GM18867 (cell line): Measurements from ENCODE around the gene FOXO3B.
"Not testable (repeated sequence)": the region's sequence is repeated elsewhere in the genome, so short reads cannot be mapped to it uniquely, and the experiment has no call there.

Experiments
- ATAC-seq: cut with Tn5 transposase; IDR thresholded peaks from one replicate; pipeline ENCODE4 v1.9.1; 2021; ENCODE audit warnings: mild to moderate bottlenecking, moderate library complexity; ENCODE audit not compliant: unreplicated experiment

The FOXO3B gene

DNA sequence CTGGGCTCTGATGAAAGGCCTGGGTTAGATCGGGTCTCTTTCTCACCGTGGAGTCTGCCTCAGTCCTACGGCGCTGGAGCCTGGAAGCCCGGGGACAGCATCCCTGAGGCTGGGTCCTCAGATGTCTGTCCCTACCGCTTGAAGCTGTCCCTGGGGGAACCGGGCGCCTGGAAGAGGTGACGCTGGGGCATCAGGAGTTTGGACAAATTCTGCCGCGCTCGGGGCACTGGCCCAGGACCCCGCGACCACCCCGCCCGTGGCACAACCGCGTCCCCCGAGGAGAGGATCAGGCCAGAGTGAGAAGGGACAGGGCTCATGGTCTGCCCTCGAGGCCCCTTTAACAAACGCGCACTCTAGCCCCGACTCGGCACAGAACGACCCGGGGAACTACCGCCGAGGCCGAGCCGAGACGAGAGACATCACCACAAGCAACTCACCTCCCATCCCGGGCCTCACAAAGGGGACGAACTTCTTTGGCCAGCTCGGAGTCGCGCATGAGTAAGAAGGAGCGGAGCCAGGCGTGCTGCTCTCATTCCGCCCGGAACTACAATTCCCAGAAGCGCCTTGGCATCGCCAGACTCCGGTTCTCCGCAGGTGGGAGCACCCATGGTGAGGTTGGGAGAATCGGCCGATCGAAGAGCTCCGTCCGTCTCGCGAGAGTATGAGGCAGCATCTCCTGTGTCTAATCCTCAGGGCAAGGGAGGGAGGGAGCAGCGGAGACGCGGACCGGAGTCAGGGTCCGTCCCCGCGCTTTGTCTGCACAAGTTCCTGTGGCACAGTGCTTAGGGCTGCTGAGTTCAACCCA, at the start of gene FOXO3B:
FOXO3B (minus strand) TSS at position 548 of the 805 bp plus-strand sequence. CDS start 663 bp downstream, outside the sequence.
- ATAC-seq, result peak; percentile 85

DNA sequence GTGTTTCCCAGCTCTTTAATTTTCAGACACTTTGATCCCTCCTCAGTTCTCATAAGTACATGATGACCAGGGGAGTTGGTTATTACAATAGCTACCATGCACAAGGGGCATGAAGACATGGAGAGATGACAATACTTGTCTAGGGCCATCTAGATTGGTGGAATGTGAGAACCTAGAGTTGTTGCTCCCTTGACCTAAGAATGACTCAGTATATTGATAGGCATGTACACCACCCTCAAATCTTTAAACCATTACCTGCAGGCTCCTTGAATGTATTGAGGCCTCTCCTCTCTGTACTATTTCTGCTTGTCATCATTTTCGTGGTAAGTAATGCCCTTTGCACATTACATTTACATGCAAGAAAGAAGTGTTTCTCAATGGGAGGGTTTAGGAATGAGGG, 41.4 kb upstream of the FOXO3B start:
- ATAC-seq, result not testable (repeated sequence)

DNA sequence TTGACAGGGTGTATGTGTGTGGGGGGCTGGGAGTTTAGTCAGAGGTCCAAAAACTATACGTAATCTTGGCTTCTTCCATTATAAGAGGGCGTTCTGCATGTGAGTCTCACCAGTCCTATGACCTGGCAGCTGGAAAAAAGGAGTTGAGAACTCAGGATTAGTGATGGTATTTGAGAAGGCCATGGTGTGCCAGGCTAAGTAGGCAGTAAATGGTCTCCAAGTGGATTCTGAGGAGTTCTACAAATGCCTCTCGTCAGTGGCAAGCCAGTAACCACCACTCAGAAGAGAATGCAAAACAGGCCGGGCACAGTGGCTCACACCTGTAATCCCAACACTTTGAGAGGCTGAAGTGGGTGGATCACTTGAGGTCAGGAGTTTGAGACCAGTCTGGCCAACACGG, 40.5 kb upstream of the FOXO3B start:
- ATAC-seq, result not testable (repeated sequence)

DNA sequence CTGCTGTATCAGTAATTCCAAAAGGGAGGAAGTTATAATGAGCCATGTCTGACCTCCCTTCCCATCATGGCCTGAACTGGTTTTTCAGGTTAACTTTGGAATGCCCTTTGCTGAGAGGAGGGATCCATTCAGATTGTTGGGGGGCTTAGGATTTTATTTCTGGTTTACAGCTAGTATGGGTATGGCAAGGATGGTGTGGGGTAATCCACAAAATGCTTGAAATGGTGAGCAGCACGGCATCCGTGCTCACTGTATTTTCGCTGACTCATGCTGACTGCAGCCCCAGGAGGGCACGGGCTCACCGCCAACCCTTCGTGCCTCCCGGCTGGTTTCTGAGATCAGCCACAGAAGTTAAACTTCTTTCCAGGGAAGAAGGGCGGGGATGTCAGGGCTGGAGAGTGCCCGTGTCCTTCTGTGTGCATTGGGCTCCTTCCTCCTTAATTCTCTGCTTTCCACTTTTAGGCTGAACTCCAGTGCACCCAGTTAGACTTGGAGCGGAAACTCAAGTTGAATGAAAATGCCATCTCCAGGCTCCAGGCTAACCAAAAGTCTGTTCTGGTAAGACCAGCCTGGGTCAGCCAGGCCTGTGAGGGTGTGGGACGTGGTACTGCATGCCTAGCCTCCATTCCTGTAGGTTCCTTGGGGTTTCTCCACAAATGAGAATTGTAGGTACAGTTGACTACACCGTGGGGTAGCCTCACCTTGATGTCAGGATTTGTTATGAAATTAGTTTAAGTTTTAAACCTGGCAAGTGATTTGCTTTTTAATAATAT, 39.8 kb upstream of the FOXO3B start:
- ATAC-seq, result not testable (repeated sequence)

DNA sequence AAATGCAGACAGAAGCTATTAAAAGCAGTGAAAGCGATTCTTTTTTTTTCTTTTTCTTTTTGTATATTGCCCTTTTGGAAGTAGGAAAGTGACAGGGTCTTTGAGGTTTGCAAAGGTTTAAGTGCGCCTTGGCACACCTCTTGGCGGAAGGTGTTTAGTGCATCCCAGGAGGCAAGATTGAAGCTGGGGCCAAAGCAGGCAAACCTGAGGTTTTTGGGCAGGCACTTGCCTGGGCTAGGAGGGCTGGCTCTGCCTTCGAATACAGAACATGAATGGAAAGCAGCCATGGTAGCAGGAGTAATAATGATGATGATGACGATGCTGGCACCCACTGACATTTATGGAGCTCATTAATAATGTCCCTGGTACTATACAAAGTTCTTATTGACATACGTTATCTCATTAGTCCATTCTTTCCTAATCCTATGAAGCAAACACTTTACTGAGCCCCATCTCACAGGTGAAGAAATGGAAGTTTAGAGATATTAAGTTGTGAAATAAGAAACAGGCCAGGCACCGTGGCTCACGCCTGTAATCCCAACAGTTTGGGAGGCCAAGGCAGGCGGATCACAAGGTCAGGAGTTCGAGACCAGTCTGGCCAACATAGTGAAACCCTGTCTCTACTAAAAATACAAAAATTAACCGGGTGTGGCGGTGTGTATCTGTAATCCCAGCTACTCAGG, 37.5 kb upstream of the FOXO3B start:
- ATAC-seq, result not testable (repeated sequence)

DNA sequence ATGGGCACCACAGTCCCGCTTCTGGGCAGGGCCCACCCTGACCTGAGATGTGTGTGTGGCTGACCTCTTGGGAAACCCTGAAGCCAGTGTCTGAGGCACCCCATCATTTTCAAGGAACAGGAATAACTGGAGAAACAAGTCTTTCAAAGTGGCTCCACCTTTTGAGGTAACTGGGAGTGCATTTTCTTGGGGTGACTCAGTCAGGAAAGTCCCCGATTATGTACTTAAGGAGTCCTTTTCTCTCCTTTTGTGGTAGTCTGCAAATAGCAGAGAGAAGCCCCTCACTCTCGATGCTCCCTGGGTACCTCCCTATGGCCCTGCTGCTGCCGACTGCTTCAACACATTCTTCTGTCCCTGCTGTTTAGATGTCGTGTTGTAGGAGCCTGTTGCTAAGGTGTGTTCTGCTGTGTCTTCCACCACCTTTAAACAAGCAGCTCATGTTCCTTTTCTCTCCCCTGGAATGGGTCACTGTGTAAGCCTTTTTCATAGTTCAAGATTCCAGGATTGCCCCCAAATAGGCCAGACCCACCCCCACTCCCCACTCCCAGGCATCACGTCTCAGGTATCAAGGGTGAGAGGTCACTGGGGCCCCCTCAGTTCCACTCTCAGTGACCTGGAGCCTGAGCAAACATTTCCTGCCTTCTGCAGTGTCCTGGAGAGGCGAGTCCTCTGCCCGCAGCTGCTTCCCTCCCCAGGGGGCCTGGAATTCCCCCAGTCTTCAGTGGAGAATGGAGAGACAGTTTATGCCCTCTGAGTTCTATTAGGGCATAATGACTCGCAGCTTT, 36.7 kb upstream of the FOXO3B start:
- not testable (repeated sequence) for ATAC-seq

DNA sequence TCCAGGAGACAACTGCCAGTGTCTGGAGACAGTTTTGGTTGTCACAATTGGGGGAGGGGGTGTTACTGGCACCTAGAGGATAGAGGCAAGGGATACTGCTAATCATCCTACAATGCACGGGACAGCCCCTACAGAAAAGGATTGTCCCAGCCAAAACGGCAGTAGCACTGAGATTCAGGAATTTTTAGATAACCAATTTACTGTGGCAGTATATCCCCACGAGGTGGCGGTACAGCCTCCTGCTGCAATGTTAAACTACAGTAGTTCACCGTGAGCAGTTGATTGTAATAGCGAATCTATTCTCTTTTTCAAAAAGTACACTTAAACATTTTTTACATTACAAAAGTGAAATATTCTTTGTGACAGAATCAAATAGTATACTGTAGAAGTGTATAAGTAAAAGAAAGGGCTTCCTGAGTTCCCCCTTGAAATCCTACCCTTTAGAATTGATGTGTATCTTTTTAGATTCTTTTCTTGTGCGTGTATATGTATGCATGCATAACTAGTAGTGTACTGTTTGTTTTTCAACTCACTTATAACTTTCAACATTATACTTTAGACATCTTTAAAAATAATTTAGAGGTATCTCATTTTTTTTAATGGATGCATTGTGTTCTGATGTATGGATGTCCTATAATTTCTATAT, 30.4 kb upstream of the FOXO3B start:
- not testable (repeated sequence) for ATAC-seq

DNA sequence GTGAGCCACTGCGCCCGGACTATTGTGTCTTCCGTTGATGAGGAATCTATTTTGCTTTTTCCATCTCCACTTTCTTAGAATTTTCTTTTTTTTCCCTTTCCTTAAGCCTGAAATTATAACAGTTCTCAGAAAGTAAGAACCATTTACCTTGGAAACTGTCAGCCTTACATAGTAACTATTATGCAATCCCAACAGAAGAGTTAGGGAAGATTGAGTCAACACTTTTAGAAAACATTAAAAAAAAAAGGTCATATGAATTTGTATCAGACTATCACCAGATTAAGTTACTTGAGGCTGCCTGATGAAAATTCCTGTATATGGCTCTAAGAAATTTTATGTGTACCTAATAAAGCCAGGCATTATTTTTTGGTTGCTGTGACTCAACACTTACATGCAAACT, 26.1 kb upstream of the FOXO3B start:
- ATAC-seq, result not testable (repeated sequence)

DNA sequence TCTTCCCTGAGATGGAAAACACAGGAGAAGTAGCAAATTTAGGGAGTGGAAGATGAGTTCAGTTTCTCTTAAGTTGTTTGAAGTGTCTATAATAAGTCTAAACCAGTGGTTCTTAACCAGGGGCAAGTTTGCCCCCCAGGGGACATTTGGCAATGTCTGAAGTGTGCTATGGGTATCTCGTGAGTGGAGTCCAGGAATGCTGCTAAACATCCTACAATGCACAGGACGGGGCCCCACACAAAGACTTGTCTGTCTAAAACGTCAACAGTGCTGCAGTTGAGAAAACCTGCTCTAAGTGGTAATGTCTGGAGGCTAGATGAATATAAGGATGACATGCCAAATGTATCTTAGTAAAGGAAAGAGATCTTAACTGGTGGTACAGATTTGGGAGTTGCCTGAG, 23.8 kb upstream of the FOXO3B start:
- ATAC-seq, result not testable (repeated sequence)

DNA sequence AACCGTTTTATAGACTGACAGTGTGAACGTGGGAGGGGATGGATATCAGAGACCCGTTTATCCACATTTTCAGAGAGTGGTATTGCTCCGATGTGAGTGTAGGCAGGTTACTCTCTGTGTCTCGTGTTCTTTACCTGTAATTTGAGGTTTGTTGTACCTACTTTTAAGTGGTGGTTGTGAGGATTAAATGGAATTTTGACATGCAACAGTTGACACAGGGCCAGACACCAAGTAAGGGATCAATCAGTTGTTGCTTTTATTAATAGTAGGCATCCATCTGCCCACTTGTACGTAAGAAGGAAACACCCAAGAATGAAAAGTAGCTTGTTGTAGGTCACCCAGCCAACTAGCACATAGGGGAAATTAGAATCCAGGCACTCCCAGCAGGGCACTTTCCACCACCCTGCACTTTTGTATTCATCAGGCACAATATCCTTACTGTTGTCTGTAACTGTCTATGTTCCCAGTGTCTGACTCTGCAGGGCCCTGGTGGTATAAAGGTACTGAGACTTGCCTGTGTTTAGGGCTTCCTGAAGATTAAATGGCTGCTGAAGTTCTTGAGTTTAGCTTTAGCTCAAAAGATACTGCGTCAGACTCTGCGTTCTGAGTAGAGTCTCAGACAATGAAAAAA, 16.5 kb upstream of the FOXO3B start:
- not testable (repeated sequence) for ATAC-seq

DNA sequence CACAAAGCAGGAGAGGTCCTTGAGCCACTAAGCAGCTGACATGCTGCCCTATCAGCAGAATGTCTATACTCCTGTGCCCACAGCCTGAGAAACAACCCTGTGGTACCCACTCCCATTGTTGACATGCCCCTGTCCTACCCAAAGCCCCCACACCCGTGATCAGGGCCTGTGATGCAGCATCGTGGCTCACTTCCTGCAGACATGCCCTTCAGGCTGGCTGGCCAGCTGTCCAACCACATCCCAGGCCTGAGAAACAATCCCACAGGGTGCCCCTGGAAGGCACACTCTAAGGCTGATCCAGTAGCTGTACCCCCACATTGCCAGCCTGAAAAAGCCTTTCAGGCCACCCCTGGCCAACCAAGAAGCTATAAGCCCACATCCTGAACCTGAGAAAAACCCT, 13.0 kb upstream of the FOXO3B start:
- ATAC-seq, result not testable (repeated sequence)

DNA sequence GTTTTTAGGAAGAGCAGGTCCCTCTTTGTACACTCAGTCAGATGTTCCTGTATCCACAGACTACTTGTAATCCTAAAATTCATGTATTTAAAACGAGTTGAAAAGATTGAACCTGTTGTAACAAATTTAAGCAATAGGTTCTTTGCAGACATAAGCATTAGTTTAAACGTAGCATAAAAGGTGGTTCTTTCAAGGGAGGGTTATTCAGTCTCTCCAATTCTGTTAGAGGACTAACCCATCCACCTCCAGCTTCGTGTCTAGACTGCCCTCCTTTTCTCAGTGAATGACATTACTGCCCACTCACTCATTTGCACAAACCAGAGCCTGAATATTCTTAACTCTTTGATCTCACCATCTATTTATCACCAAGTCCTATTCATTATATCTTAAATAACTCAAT, 554 bp upstream of the FOXO3B start:
- peak; percentile 9 for ATAC-seq

DNA sequence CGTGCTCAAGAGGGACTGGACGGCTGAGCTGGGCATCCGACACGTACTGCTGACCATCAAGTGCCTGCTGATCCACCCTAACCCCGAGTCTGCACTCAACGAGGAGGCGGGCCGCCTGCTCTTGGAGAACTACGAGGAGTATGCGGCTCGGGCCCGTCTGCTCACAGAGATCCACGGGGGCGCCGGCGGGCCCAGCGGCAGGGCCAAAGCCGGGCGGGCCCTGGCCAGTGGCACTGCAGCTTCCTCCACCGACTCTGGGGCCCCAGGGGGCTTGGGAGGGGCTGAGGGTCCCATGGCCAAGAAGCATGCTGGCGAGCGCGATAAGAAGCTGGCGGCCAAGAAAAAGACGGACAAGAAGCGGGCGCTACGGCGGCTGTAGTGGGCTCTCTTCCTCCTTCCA, 4.7 kb downstream of the FOXO3B start:
- ATAC-seq, result not testable (repeated sequence)

DNA sequence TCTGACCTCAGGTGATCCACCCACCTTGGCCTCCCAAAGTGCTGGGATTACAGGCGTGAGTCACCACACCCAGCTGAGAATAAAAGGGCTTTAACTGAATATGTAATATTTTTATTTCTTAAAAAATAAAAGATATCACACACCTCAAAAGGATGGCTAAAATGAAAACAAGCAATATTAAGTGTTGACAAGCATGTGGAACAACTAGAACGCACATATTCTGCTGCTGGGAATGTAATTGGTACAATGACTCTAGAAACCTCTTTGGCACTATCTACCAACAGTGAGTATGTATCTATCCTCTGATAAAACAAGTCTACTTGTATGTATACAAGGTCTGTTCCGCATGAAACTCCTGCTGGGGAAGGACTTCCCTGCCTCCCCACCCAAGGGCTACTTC, 5.2 kb downstream of the FOXO3B start:
- not testable (repeated sequence) for ATAC-seq

DNA sequence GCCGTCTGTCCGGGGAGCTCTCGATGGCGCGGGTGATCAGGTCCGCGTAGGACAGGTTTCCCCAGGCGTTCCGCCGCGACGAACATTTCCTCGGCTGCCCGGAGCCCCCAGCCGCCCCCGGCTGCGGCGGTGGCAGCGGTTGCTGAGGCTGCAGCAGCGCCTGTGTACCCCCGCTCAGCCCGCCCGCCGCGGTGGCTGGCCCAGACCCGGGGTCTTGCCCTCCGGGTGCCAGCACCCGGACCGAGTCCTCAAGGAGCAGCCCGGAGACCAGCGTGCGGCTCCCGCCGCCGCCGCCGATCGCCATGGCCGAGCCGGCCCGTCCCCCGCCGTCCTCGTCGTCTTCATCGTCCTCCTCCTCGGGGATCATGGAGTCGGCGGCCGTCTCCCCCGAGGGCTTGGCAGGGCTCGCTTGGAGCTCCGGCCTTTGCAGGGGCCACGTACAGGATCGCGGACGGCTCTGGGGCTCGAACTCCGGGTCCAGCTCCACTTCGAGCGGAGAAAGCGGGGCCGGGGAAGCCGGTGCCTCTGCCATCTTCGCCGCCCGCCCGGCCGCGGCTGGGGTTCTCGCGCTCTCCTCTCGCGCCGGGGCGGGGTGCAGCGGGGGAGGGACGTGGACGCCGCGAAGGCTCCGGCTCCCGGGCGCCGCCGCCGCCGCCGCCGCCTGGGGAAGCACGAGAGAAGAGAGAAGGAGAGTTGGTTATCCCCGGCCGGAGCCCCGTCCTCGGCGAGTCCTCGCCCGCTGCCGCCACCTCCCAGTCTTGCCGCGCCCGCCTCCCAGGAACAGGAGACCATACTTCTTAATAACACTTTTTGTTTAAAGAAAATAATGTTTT, 9.5 kb downstream of the FOXO3B start:
- ATAC-seq, result not testable (repeated sequence)

DNA sequence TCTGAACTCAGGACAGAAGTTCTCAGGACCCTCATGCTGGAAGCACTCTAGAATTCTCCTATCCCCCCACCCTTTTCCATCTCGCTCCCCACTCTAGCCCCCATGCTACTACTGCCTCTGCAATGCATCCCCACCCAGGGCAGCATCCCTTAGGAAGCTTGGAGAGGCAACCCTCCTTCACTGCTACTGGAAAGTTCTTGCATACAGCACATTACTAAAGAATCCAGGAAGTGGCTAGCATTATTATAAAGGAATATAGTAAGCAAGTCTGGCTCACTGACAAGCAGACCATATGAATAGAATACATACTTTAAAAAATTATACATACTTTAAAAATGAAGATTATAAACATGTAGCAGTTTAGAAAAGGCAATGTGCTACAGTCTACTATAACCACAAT, 13.5 kb downstream of the FOXO3B start:
- not testable (repeated sequence) for ATAC-seq

DNA sequence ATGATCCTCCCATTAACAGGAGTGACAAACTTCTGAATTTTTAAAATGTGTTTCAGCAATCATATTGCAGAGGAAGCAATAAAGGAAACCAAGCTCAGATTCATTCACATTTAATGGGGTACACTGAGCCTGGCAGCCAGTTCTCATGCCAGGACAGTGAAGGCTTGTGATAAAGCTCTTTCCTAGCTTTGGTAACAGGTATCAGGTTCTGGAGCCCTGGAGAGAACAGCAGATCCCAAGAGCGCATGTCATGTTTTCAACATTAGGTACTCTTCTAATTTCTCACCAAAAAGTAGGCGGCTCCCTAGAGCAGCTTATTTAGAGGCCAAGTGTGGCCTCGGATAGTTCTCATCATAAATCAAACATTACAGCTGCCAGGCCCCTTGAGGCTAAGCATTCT, 14.6 kb downstream of the FOXO3B start:
- not testable (repeated sequence) for ATAC-seq

DNA sequence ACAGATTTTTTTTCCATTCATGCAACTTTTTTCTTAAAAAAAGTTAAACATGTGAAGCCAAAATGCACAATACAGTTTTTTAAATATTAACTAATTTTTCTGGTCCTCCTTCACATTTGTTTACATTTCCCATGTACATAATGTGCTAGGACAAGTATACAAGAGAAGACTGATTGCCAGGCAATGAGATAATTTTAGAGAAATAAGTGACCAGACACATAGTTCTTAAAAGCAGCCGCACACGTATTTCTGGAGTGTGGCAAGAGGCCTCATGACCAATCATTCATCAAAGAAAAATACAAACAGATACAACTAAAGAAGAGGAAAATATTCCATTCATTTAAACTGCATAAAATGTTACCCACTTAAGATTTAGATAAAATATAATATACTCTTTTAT, 15.8 kb downstream of the FOXO3B start:
- not testable (repeated sequence) for ATAC-seq
